Neural progenitor cell (in vitro differentiated cells): ENCODE results near the gene CYB561D1. TPM values are rescaled to one million over a fixed set of nuclear protein-coding genes. Genes with fewer than 3 reads are reported as not detected.
A peak's percentile ranks its signal among the peaks of the same experiment; 100 is the strongest.

ENCODE experiments used
- DNase-seq: peaks from one replicate; pipeline ENCODE4 v3.0.0-alpha.2; 2016; ENCODE audit warnings: low spot score
- H2AFZ ChIP-seq: fragments of 200-600 bp; sonication (generic); replicated peaks from 2 replicates; pipeline ENCODE4 v1.6.1; 2016; ENCODE audit warnings: antibody characterized with exemption
- H3F3A ChIP-seq: fragments of 200-600 bp; sonication (generic); 2 replicates; pipeline ENCODE4 v1.6.1; 2016; ENCODE audit warnings: antibody characterized with exemption, low read depth
- H3K27ac ChIP-seq: fragments of 200-600 bp; sonication (generic); 2 replicates; pipeline ENCODE4 v1.5.1; 2016; ENCODE audit warnings: mild to moderate bottlenecking
- H3K27me3 ChIP-seq: fragments of 200-600 bp; sonication (generic); 2 replicates; pipeline ENCODE4 v1.6.1; 2016; ENCODE audit warnings: mild to moderate bottlenecking, moderate library complexity
- H3K36me3 ChIP-seq: fragments of 200-600 bp; sonication (generic); 2 replicates; pipeline ENCODE4 v1.5.1; 2016
- H3K4me1 ChIP-seq: fragments of 200-600 bp; sonication (generic); 2 replicates; pipeline ENCODE4 v1.6.1; 2016; ENCODE audit warnings: mixed run types
- H3K4me2 ChIP-seq: fragments of 200-600 bp; sonication (generic); 2 replicates; pipeline ENCODE4 v1.6.1; 2016
- H3K4me3 ChIP-seq: fragments of 200-600 bp; sonication (generic); 2 replicates; pipeline ENCODE4 v1.5.1; 2016
- H3K79me2 ChIP-seq: fragments of 200-600 bp; sonication (generic); 2 replicates; pipeline ENCODE4 v1.6.1; 2016; ENCODE audit warnings: low read depth
- H3K9ac ChIP-seq: fragments of 200-600 bp; sonication (generic); 2 replicates; pipeline ENCODE4 v1.6.1; 2016
- H3K9me3 ChIP-seq: fragments of 200-600 bp; sonication (generic); 2 replicates; pipeline ENCODE4 v1.5.1; 2016; ENCODE audit warnings: low read depth
- H4K20me1 ChIP-seq: fragments of 200-600 bp; sonication (generic); 2 replicates; pipeline ENCODE4 v1.6.1; 2016; ENCODE audit warnings: low read depth
- H3K27ac Mint-ChIP-seq: 3 replicates; pipeline ENCODE4 v1.8.0; 2021; ENCODE audit warnings: mixed read lengths
- H3K27me3 Mint-ChIP-seq: 2 replicates; pipeline ENCODE4 v1.8.0; 2022; ENCODE audit warnings: low read depth, mild to moderate bottlenecking, inconsistent platforms, moderate library complexity, mixed read lengths; ENCODE audit not compliant: insufficient read depth
- H3K36me3 Mint-ChIP-seq: 3 replicates; pipeline ENCODE4 v1.8.0; 2021; ENCODE audit warnings: mixed read lengths
- H3K4me1 Mint-ChIP-seq: 3 replicates; pipeline ENCODE4 v1.8.0; 2021; ENCODE audit warnings: mixed read lengths
- H3K4me3 Mint-ChIP-seq: 3 replicates; pipeline ENCODE4 v1.8.0; 2021; ENCODE audit warnings: mild to moderate bottlenecking, moderate library complexity, mixed read lengths
- H3K9me3 Mint-ChIP-seq: 3 replicates; pipeline ENCODE4 v1.8.0; 2020; ENCODE audit warnings: mixed read lengths
- CTCF ChIP-seq: fragments of 200-600 bp; sonication (generic); IDR thresholded peaks from 2 replicates; pipeline ENCODE4 v1.5.1; 2017; ENCODE audit warnings: antibody characterized with exemption, mild to moderate bottlenecking
- EZH2 ChIP-seq: fragments of 200-600 bp; sonication (generic); IDR thresholded peaks from 2 replicates; pipeline ENCODE4 v1.6.1; 2017; ENCODE audit warnings: antibody characterized with exemption, mild to moderate bottlenecking, moderate library complexity
- EZH2phosphoT487 ChIP-seq: fragments of 200-600 bp; sonication (generic); IDR thresholded peaks from 2 replicates; pipeline ENCODE4 v1.6.1; 2017; ENCODE audit warnings: antibody characterized with exemption
- total RNA-seq: library from RNA; depleted of rRNA; stranded (reverse); fragments of >200 nt; gene quantifications from 2 replicates; pipeline ENCODE4 v1.2.3, GENCODE V29; 2015; ENCODE audit warnings: low replicate concordance

Gene CYB561D1
- total RNA-seq, 1 donor from 2014 or later, result 4.3 TPM

- no peak overlapping the region for H3K4me2 ChIP-seq
- Mint-ChIP-seq H3K9me3 (no peaks in the 10 kb centered on the region), H3K36me3 (no peaks in the 10 kb centered on the region), H3K27me3 (peaks cover 5% of the 10 kb centered on the region), H3K27ac (no peak overlapping the region), H3K4me3 (no peak overlapping the region), H3K4me1 (peaks cover 25% of the 10 kb centered on the region)
- no peaks in the 10 kb centered on the region for H4K20me1 ChIP-seq
- peaks cover 22% of the 10 kb centered on the region for H3K4me1 ChIP-seq
- H3K9ac ChIP-seq, result no peak overlapping the region
- no peak overlapping the region for H3K4me3 ChIP-seq
- H3F3A ChIP-seq, result no peaks in the 10 kb centered on the region
- H3K36me3 ChIP-seq, result no peaks in the 10 kb centered on the region
- no peaks in the 10 kb centered on the region for H3K9me3 ChIP-seq
- no peak for DNase-seq
- no peak overlapping the region for H2AFZ ChIP-seq
- H3K27ac ChIP-seq, result no peak overlapping the region
- H3K27me3 ChIP-seq, result no peaks in the 10 kb centered on the region
- TF ChIP-seq EZH2 (no peak), EZH2phosphoT487 (no peak), CTCF (no peak)
- H3K79me2 ChIP-seq, result no peaks in the 10 kb centered on the region
These were observed 43.7 kb downstream of the CYB561D1 start for GRCh38 chr1:109537450-109538178.

GRCh38 chr1:109538827-109539555 lies 45.1 kb downstream of the CYB561D1 start:
- Histone ChIP-seq H4K20me1 (no peaks in the 10 kb centered on the region), H3K79me2 (no peaks in the 10 kb centered on the region), H3K4me1 (peaks cover 21% of the 10 kb centered on the region), H3K9me3 (no peaks in the 10 kb centered on the region), H2AFZ (peak overlapping the region; percentile 97), H3K27me3 (no peaks in the 10 kb centered on the region), H3K27ac (no peak overlapping the region), H3K4me3 (no peak overlapping the region), H3K36me3 (no peaks in the 10 kb centered on the region), H3K4me2 (peak overlapping the region; percentile 72), H3K9ac (no peak overlapping the region), H3F3A (no peaks in the 10 kb centered on the region)
- Mint-ChIP-seq H3K4me3 (peak overlapping the region; percentile 52), H3K27ac (peak overlapping the region; percentile 66), H3K9me3 (no peaks in the 10 kb centered on the region), H3K4me1 (peaks cover 20% of the 10 kb centered on the region), H3K36me3 (no peaks in the 10 kb centered on the region), H3K27me3 (peaks cover 5% of the 10 kb centered on the region)
- TF ChIP-seq EZH2 (no peak), CTCF (no peak), EZH2phosphoT487 (no peak)
- DNase-seq, result no peak

- H3K4me3 Mint-ChIP-seq, result peak within 1 kb of the TSS; percentile 52
- peak within 1 kb of the TSS; percentile 72 for H3K4me2 ChIP-seq
- H3K9me3 Mint-ChIP-seq, result no peaks in the 10 kb centered on the region
- H4K20me1 ChIP-seq, result no peaks in the 10 kb centered on the region
- peak; percentile 39 for DNase-seq
- peak within 1 kb of the TSS; percentile 97 for H2AFZ ChIP-seq
- H3K27ac Mint-ChIP-seq, result peak within 1 kb of the TSS; percentile 66
- TF ChIP-seq EZH2phosphoT487 (no peak), CTCF (no peak), EZH2 (no peak)
- H3K79me2 ChIP-seq, result no peaks in the 10 kb centered on the region
- no peak within 1 kb of the TSS for H3K27ac ChIP-seq
- peak within 1 kb of the TSS; percentile 35 for H3K4me3 ChIP-seq
- peaks cover 20% of the 10 kb centered on the region for H3K4me1 Mint-ChIP-seq
- no peaks in the 10 kb centered on the region for H3K9me3 ChIP-seq
- H3F3A ChIP-seq, result no peaks in the 10 kb centered on the region
- peaks cover 5% of the 10 kb centered on the region for H3K27me3 Mint-ChIP-seq
- peaks cover 21% of the 10 kb centered on the region for H3K4me1 ChIP-seq
- no peak within 1 kb of the TSS for H3K9ac ChIP-seq
- H3K36me3 Mint-ChIP-seq, result no peaks in the 10 kb centered on the region
- no peaks in the 10 kb centered on the region for H3K36me3 ChIP-seq
- no peaks in the 10 kb centered on the region for H3K27me3 ChIP-seq
These were observed 45.8 kb downstream of the CYB561D1 start, which contains the start of gene GPR61 for GRCh38 chr1:109539676-109540075. GPR61 (plus strand) TSS chr1:109539872; CDS start chr1:109543023, 3,151 bp downstream.
